NCI-H1694 treated with DMSO at 0.1 percent for 48 hours (cell line): ENCODE measurements around the gene SPINT1.
A peak's percentile ranks its signal among the peaks of the same experiment; 100 is the strongest.
"Not testable (repeated sequence)": the region's sequence is repeated elsewhere in the genome, so short reads cannot be mapped to it uniquely, and the experiment has no call there.

Source experiments
- DNase-seq: peaks from one replicate; lab custom pipeline; 2025; lab: John Stamatoyannopoulos, UW

Gene SPINT1

DNA sequence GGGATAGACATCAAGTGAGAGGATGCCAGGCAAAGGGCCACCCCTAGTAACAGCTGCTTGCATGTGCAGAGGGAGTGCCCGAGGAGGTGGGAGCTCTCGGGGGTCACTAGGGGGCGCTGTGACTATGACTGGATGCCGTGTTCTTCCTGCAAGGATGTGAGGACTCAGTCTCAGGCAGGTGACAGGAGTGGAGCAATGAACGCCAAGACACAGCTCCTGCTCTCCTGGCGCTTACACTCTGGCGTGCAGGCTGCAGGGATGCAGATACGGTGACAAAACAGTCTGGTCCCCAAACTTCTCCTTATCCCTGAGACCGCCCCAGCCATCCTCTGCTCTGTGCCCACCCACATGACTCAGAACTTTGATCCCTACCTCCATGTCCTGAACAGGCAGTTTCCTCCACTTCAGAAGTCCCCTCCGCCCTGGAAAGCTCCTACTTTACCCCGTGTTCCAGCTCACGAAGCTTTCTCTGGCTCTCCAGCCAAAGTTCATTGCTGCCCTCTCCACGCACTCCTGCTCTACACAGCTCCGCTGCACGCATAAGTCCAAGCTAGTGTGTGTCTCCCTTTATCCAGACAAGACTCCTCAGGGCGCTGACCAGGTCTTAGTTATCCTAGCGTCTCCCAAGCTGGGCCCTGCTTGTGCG is 15.5 kb downstream of the SPINT1 start:
- DNase-seq: peak; percentile 65

DNA sequence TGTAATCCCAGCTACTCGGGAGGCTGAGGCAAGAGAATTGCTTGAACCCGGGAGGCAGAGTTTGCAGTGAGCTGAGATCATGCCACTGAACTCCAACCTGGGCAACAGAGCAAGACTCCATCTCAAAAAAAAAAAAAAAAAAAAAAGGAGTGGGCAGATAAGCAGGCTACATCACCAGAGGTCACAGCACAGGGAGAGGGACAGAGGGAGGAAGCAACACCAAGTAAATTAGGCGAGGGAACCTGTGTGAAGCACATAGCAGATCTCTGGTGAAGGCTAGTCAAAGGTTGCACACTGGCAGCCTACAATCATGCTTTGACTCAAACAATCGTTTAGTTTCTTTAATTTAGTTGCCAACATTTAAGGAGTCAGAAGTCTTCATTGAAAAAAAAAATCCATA is 17.3 kb downstream of the SPINT1 start:
- not testable (repeated sequence) for DNase-seq

DNA sequence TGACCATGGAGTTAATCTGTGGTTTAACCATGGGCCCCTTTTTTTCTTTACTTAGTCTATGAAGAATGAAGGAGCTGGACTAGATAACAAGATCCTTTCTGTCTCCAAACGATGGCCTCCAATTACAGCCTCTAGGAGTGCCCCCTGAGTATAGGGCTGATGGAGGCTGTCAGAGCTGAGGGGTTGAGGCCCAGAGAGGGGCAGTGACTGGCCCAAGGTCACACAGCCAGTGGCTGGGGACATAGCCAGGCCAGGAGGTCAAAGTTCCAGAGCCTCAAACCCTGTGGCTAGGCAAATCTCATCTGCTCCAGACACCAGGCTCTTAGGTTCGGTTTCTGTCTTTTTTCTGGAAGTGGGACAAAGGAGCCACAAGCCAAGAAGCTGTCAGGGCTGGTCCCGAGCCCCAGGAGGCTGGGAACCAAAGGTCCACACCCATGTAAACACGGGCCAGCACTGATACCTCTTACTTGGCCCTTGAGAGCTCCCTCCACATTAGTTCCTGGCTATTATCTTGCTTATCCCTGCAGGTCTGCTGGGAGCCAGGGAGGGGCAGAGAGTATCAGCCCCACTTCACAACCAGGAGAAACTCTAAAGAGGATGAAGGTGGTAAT is 19.9 kb downstream of the SPINT1 start:
- DNase-seq: no peak

DNA sequence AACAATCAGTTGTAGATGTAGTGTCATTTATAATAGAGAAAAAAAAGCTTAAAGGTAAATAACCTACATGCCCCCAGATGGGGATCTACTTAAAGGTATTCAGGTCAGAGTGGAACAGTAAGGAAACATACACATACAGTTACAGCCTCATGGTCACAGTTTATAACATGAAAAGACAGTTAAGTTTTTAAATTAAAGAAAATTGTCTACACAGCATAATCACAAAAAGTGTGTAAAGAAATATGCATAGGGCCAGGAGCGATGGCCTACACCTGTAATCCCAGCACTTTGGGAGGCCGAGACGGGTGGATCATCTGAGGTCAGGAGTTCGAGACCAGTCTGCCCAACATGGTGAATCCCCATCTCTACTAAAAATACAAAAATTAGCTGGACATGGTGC is 23.4 kb downstream of the SPINT1 start:
- no peak for DNase-seq

DNA sequence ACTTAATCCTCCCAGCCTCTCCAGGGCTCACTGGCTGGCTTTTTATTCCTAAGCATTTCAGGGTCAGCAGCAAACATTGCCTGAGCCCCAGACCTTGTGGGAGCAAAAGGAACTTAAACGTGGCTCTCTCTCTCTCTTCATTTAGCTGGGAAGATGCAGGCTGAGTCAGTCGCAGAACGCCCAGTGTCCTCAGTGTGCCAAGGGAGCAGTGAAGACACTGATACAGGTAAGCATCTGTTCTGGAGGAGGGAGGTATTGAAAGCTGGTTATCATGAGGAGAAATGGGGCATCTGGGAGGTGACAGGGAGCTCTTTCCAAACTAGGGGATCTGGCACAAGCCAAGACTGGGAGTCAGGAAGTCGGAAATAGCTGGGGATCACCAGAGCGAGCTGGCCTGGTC is 25.8 kb downstream of the SPINT1 start:
- DNase-seq: no peak

DNA sequence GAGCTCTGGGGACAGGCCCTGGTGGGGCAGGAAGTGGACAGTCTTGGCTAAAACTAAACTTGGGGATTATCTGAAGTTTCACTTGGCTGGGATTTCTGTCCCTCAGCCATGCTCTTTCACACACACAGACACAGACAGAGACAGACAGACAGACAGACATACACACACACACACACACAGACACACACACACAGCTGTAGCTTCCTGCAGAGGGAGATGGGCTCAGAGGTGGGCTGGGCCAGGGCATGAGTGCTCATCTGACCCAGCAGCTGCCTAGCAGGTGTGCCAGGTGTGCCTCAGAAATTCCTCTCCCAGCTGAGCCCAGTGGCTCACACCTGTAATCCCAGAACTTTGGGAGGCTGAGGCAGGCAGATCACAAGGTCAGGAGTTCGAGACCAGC is 26.9 kb downstream of the SPINT1 start:
- DNase-seq: no peak

DNA sequence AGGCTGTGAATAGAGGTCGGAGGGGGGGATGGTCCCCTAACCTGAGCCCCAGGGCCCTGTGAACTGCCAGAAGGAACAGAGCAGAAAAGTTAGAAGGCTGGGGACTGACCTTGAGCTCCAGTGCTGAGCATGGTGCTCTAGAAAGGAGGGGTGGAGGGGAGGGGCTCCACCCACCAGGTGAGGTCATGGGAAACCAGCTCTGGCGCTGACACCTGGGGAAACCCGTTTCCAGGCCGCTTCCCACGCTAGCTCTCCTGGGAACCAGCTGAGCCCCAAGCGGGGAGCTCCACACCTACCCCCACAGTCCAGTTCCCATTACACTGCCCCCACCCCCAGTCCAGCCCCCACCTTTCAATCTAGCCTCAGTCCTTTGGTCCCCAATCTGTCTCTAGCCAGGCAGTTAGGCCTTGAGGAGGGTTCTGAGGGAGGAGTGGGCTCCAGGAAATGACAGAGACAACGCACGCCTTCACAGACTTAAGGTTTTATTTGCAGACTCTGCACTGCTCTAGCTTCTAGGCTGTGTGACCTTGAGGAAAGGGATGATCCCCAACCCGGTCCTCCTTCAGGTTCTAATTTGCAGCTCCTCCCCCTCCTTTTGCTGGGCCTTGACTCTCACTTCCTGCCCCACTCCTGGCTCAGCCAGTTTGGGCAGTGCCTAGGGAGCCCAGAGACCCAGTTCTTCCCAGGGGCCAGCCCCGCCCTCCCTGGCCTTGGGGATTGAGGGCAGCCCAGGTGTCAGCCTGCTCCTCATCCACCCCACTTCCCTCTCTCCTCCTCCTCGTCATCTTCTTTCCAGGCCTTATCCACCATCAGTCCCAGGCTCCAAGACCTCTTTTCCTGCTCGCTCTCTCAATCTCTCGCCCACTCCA is 28.1 kb downstream of the SPINT1 start:
- no peak for DNase-seq

DNA sequence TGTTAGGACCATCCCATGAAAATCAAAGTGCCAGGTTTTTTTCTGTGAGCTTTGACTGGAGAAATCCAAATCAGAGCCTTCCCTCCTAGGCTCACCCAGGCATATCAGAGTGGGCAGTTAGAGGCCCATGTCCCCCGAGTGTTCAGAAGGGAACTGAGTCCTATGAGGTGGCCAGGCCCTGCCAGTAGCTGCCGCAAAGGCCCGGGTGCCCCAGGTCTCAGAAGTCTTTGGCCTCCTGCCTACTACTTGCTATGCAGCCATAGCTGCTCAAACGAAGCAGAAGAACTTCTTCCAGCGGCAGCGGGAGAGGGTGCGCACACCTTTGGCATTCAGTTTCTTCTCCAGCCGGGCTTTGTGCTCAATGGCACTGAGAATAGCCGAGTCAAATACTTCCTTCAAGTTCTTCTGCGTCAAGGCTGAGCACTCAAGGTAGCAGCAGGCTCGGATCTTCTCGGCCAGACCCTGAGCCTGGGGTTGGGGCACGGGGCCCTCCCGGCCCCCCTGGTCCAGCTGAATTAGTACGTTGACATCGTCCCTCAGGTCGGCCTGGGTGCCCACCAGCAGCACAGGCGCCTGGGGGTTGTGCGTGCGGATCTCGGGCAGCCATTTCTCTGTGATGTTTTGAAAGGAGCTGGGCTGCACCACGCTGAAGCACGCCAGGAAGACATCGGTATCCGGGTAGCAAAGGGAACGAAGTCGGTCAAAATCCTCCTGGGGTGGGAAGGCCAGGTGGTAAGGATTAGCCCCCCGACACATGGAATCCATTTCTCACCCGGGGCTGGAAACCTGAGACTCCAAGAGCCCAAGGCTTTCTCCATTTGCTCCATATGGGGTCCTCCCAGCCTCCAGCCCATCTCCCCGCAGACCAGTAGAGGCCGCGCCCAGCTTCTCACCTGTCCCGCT is 29.2 kb downstream of the SPINT1 start:
- no peak for DNase-seq

DNA sequence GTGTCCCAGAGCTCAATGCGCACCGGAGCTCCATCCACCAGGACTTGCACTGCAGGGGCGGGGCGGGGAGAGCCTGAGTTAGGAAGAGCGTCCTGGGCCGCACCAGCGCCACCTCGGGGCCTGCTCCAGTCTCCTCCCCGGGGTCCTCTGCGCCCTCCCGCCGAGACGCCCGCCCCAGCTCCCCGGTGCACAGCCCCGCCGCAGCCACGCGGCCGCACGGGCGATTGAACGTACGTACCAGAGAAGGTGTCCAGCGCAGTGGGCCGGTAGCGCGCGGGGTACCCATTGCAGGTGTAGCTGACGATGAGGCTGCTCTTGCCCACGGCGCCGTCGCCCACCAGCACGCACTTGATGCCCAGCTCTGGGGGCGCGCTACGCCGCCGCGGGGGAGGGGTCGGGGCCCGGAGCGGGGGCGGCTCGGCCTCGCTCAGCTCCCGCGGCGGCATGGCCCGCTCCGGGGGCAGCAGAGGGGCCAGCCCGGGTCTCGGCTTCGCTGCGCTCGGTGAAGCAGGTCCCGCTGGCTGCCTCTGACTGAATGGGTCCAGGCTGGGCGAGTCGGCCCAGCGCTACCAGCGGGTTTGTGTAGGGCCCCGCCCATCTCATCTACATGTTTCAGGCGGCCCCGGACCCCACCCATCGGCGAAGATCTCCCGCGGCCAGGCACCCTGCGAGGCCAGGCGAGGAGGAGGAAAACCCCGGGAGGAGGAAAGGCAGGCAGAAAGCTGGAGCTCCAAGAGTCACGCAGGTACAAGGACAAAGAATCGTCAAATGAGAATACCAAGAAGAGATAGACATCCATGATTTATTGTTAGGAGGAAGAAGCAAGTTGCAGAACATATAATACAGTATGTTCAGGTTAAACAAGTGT is 30.1 kb downstream of the SPINT1 start, which contains the start of gene RHOV:
TSS of gene RHOV (minus strand) at position 541 of the 868 bp plus-strand sequence. CDS start at position 446, 95 bp downstream.
- DNase-seq: peak; percentile 51

DNA sequence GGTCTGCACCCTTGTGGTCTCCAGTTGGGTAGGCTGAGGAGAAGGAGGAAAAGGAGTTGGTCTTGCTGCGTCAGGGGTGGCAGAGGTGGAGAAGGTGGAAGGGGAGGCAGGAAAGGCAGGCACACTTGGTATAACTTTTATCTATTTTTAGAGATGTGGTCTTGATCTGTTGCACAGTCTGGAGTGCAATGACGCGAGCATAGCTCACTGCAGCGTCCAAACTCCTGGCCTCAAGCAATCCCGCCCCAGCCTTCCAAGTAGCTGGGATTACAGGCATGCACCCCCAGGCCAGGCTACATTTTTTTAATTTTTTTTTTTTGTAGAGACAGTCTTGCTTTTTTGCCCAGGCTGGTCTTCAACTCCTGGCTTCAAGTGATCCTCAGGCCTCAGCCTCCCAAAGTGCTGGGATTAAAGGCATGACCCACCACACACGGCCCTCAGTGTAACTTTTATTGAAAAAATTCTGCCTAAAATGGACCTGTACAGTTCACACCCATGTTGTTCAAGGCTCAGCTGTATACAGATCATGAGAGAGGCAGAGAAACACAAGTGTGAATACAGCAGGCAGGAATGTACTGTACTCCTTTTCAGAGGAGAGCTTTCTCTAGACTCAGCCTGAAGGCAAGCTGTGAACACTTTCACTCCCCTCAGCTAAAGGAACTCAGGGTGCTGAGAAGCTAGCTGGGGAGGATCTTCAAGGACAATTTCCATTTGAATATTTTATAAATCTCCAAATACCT is 32.3 kb downstream of the SPINT1 start:
- DNase-seq: no peak

DNA sequence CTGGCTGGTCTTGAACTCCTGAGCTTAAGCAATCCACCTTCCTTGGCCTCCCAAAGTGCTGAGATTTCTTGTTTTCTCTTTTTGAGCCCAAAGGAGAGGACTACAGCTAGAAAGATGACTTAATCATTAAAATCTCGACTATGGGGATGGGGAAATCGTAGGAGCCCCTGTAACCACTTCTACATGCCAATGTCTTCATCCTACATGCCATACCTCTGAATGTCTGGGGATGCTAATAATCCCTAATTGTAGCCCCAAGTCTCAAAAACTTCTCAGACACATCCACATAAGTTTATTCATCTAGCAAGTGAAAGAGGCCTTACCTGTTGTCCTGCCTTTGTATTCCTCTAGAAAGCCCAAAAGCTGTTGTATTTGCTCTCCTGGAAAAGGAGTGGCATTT is 33.8 kb downstream of the SPINT1 start:
- no peak for DNase-seq

DNA sequence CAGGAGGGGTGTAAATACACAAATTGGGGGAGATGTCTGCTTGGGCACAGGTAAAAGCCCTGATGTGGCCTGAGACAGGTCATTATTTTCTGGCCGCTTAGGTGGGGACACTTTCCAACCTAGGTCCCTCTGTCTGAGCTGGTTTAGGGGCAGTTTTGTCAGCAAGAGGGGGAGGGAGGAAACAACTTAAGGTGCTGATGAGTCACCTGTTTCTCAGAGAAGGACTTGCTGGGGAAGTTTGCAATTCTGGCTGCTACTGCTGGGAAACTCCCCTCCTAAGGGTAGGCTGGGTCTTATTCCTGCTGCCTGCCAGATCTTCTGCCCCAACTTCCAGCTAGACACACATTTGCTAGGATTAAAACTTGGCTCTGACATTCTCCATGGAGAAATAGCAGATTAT is 34.9 kb downstream of the SPINT1 start:
- DNase-seq: no peak

DNA sequence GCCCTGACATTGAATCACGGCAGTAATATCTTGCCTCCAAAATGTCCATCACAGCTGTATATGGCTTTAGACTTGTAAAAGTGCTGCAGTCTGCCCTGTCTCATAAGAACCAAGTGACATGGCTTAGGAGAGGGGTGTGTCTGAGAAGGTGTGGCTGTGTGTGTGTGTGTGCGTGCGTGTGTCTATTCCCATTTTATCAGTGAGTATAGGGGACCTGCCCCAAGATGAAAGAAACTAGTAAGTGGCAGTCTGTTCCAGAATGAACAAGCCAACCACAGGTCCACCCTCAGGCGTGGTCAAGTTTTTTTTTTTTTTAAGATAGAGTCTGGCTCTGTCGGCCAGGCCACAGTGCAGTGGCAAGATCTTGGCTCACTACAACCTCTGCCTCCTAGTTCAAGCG is 35.8 kb downstream of the SPINT1 start:
- no peak for DNase-seq

DNA sequence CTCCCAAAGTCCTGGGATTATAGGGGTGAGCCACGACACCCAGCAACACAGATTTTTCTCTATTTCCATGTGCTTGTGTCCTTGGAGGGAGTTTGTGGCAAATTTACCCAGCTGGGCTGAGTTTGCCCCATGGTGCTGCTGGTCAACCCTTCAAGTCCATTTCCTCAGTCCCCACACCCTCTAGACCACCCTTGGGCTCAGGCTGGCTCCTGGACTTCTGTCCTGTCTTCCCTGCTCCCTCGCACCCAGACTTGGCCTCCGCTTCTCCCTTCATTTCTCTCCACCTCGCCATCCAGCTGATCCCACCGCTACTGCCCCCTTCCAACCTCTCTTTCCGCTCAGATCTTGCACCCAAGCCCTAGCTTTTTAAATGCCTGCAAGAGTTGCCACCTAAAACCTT is 37.5 kb downstream of the SPINT1 start:
- DNase-seq: no peak

DNA sequence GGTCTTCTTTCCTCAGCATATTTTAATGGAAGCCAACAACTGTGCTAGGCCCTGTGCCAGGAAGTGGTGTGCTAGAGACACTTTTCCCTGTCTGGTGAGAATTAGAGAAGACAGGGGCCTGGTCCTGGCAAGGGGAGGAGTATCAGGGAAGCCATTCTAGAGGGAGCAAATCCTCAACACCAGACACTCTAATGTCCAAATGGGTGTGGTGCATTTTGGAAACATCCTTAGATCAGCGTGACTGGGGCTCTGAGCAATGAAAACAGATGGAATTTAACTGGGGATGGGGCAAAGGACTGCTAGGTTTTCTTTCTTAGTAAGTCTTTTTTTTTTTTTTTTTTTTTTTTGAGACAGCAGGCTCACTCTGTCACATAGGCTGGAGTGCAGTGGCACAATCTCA is 42.7 kb downstream of the SPINT1 start:
- no peak for DNase-seq

DNA sequence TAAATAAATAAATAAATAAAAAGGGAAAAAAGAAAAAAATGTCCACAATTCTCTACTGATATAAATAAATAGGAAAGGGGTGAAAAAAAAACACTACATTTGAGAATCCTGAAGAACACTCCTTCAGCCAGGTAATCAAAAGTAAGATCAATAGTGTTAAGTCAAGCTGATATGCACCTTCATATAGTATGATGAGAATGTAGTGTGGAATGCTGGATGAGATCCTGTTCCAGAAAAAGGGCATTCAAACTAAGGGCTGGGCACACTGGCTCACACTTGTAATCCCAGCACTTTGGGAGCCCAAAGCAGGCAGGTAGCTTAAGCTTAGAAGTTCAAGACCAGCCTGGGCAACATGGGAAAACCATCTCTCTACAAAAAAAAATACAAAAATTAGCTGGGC is 45.3 kb downstream of the SPINT1 start:
- no peak for DNase-seq

DNA sequence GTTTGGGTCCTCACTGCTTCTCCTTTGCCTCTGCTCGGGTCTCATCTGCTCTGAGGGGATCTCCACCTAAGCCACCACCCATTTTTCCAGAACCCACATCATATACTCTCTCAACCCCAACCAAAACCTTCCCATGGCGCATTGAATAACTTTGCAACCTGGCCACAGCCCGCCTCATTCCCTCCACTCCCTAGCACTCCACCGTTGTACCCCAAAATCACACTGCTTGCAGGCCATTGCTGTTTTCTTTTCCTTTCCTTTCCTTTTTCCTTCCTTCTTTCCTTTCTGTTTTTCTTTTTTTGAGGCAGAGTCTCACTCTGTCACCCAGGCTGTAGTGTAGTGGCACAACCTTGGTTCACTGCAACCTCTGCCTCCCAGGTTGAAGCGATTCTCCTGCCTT is 47.3 kb downstream of the SPINT1 start:
- DNase-seq: no peak

DNA sequence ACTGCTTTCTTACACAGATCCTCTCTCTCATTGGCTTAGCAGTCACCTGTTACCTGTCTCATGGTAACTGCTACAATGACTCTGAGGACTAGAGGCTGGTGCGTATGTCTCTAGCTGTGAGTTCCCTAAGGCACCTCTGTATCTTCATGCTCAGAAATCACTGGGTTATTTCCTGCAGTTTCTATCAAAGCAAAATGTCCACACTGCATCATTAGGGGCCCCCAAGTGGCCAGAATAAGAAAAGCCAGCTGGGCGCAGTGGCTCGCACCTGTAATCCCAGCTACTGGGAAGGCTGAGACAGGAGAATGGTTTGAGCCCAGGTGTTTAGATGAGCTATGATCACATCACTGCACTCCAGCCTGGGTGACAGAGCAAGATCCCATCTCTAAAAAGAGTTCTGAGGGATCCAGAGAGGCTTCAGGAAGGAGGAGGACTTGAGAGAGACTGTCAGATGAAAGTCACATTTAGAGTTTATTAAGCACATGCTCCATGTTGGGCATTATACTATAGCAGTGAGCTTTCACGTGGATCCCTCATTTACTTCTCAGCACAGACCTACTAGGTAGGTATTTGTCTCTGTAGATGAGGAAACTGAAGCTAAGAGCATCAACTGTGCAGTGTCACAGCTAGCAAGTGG is 48.1 kb downstream of the SPINT1 start:
- peak; percentile 15 for DNase-seq

DNA sequence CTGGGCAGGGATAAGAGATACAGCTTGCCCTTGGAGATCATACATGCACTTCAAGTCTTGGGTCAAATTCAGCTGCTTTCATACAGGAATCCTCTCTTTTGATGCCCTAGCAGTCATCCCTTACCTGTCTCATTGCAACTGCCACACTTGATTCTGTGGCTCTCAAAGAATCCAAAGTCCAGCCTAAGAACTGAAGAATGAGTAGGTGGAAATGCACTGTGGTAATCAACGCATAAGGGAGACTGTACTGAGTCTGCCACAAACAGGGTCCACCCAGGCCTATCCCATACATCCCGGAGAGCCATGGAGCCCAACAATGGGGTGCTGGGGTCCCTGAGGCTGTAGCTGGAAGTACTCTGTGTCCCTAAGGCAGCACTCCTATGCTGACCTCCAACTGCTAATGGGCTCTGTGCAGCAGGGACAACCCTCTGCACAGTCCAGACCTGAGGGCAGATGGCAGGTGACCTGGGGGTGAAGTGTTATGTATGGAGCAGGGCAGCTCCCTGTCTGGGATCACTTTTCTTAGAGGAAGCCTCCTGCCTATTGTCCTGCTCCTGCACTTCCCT is 48.7 kb downstream of the SPINT1 start:
- no peak for DNase-seq
